NT2/D1 (cell line): ENCODE data around the gene SGPP2.

Experiments
- SUZ12 ChIP-seq: IDR thresholded peaks from 2 replicates; pipeline ENCODE4 v1.6.1; 2011; ENCODE audit not compliant: insufficient read length, insufficient read depth; ENCODE audit errors: extremely low read depth
- YY1 ChIP-seq: IDR thresholded peaks from 2 replicates; pipeline ENCODE4 v1.6.1; 2011; ENCODE audit not compliant: insufficient read length, insufficient read depth
- ZNF274 ChIP-seq: IDR thresholded peaks from 2 replicates; pipeline ENCODE4 v1.6.1; 2011; ENCODE audit warnings: mild to moderate bottlenecking, low read depth, low read length

DNA sequence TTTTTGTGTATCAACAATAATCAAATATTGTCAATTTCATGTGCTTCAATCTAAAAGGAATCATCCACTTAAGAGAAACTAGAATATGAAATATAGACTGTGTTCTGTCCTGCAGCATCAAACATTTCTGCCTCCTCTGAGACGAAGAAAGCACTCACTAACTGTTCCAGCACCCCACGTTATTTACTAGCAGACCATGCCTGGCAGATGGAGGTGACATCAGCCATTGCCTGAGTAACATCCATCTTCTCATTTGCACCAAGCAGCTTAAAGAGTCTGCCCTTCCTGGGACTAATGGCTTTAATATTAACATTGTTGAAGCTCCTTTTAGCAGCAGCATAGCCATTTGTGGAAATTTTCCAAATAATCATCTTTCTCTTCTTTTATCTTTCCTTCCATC, 25.7 kb downstream of the SGPP2 start:
- TF ChIP-seq YY1 (no peak), SUZ12 (no peak), ZNF274 (no peak)
